Erythroblast (primary cell): ENCODE data around the gene TFB1M.

ENCODE experiments used
- GATA1 ChIP-seq: IDR thresholded peaks from 2 replicates; pipeline ENCODE4 v1.6.1; 2011; ENCODE audit warnings: low read depth, mild to moderate bottlenecking, control low read depth, low read length, moderate library complexity
- POLR2A ChIP-seq: IDR thresholded peaks from 2 replicates; pipeline ENCODE4 v1.6.1; 2011; ENCODE audit warnings: mild to moderate bottlenecking, low read length

DNA sequence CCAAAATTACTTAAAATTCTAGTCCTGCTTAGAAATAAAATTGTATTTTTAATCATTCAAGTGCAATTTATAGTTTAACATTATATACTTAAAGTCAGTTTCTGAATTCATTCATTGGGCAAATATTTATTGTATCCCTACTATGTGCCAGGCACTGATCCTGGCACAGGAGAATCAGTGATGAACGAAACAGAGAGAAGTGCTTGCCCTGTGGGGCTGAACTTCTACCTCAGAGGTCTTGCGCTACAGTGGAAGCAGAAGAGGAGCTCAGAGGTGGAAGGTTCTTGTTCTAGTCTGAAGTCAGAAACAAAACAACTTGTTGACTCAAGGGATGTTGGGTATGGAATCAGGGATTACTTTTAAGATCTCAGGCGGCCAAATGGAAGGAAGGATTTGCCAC lies 44.5 kb downstream of the TFB1M start:
- TF ChIP-seq POLR2A = no peak
- TF ChIP-seq GATA1 = no peak
